GM12873 (cell line): ENCODE measurements around the gene AP5Z1.

ENCODE experiments used
- TF ChIP-seq, protein P1 (sequence below): IDR thresholded peaks from 2 replicates; pipeline ENCODE4 v1.5.1; 2012; ENCODE audit warnings: low read depth, mild to moderate bottlenecking, moderate library complexity, low read length, control low read depth; ENCODE audit not compliant: insufficient read depth; ENCODE audit errors: missing control alignments

The AP5Z1 gene

DNA sequence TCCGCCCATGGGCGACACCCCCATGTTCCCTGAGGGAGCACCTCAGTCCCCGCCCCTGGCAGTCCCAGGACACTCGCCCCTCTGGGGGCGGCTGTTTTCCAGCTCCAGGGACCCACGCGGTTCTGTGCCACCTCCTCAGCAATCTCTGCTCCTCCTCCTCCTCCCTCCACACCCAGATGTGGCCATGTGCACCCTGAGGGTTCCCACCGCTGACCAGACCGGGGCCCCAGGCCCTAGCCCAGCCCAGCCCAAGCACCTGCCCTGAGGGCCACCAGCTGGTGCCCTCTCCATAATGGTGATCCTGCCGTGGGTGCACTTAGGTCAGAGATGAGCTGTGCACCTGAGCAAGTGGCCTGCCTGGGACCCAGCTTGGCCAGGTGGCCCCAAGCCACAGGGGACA lies 25.1 kb downstream of the AP5Z1 start:
- TF ChIP-seq, protein P1, sequence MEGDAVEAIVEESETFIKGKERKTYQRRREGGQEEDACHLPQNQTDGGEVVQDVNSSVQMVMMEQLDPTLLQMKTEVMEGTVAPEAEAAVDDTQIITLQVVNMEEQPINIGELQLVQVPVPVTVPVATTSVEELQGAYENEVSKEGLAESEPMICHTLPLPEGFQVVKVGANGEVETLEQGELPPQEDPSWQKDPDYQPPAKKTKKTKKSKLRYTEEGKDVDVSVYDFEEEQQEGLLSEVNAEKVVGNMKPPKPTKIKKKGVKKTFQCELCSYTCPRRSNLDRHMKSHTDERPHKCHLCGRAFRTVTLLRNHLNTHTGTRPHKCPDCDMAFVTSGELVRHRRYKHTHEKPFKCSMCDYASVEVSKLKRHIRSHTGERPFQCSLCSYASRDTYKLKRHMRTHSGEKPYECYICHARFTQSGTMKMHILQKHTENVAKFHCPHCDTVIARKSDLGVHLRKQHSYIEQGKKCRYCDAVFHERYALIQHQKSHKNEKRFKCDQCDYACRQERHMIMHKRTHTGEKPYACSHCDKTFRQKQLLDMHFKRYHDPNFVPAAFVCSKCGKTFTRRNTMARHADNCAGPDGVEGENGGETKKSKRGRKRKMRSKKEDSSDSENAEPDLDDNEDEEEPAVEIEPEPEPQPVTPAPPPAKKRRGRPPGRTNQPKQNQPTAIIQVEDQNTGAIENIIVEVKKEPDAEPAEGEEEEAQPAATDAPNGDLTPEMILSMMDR: no peak

DNA sequence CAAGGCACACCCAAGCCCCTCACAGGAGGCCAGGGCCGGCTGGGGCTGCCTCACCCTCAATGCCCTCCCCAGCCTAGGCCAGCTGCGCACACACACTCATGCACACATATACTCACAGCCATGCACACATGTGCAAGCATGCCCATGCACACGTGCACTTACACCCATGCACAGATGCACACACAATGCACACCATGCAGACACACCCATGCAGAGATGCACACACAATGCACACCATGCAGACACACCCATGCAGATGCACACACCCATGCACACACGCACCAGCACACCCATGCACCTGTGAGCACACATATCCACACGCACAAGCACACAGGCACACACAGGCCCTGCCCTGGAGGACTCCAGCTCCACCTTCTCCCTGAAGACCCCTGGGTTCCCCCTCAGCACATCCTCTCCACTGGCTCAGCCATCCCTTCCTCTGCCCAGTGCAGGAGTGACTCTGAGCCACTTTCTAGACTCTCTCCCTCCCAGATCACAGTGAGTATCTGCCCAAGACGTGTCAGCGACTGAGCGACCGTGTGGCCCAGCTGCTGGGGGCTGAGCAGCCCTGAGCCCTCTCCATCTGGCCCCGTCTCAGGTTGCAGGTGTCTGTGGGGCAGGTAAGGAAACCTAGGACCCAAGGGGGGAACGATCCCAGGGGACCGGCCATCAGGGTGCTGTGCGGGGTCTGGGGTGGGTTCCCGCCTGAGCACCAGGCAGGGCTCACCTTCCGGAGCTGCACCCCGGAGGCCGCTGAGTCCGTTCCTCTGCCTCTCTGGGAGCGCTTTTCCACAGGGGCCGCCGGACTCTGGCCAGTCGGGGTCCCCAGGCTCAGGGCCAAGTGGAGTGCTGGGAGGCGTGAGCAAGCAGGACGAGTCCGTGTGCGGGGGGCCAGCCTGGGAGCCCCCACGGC lies 25.8 kb downstream of the AP5Z1 start:
- TF ChIP-seq, protein P1: no peak

DNA sequence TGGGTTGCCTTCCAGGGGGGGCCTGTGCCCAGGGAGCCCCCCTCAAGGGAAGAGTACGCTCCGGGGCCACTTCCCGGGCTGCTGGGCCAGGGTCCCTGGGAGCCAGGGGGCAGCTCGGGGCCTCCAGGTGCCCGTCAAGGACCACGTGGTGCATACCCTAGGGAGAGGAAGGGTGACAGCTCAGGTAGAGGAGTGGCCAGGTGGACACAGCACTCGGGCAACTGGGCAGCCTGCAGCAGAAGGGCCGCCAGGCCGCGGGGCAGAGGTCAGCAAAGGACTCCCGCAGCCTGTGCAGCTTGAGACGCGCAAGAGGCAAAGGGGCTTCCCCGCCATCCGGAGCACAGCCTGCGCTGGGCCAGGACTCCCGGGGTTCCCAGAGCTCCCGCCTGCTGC lies 26.4 kb downstream of the AP5Z1 start:
- TF ChIP-seq, protein P1: no peak

DNA sequence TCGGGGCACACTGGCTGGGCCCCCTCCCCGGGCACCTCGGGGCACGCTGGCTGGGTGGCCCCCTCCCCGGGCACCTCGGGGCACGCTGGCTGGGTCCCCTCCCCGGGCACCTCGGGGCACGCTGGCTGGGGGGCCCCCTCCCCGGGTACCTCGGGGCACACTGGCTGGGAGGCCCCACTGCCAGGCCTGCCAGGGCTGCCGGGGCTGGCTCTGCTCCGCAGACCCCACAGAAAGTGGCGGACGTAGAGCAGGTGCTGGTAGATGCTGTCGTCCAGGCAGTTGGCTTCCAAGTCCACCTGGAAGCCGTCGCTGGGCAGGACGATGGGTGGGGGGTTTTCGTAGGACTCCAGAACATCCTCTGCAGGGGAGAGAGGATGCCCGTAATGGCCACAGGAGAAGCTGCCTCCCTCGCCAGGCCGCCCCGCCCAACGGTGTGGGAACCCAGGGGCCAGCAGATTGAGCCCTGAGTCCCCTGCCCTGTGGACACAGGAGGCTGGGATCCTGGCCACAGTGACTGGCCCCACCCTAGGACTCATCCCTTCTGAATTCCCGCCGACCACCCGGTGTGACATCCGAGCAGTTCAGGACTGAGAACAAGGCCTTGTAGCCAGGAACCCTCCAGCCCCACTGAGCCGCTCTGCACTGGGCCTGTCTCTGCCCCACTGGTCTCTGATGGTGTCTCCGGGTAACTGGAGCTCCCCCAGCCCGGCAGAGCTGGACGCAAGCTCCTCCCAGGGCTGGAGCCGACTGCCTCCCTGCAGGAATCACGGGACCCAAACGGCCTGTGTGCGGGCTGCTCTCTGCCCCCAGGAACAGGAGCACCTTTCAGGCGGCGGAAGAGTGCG lies 28.2 kb downstream of the AP5Z1 start:
- TF ChIP-seq, protein P1: no peak

DNA sequence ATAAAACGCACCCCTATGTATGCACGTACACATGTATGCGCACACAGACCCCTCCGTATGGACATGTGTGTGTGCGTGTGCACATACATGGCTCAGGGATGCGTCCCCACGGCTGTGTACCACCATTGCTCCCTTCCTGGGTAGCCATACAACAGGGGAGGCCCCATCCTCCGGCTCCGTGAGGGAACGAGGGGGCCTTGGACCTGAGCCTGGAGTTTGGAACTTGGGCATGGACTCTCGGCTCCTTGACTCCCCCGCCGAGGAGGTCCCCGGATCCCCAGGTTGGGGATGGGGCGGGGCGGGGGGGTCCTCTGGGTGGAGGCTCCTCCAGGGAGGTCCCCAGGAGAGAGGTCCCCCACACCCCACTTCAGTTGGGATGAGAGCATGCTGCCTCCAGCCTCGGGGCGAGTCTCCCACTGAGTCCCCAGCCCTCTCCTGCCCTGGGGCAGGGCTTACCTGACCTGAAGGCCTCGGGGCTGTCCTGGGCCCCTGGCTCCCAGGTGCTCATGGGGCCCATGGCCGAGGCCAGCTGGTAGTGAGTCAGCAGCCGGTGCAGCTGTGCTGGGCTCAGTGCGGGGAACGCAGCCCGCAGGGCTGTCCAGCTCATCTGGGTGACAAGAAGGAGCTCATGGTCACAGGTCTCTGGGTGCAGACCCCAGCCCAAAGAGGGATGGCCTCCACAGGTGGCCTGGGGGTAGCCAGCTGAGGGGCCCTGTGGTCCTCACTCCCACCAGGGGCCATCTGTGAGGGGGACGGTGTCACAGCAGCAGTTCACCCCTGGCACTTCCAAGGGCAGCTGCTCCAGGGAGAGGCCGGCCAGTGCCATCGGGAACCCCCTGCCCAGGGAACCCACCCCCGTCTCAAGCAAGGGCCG lies 29.9 kb downstream of the AP5Z1 start:
- TF ChIP-seq, protein P1: no peak

DNA sequence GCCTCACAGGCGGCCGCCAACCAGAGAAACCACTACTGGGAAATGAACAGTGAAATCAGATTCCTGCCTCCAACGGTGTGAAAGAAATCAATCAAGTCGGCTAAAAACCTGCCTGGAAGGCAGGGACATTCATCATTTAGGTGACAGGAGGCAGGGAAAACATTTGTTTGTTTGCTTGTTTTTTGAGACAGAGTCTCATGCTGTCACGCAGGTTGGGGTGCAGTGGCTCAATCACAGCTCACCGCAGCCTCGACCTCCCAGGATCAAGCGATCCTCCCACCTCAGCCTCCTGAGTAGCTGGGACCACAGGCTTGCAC lies 30.5 kb downstream of the AP5Z1 start:
- TF ChIP-seq, protein P1: no peak
